Neural cell (in vitro differentiated cells): Measurements from ENCODE around the gene ALK. TPM values are rescaled to one million over a fixed set of nuclear protein-coding genes. Genes with fewer than 3 reads are reported as not detected.

Experiments used
- H2AFZ ChIP-seq: fragments of 200-600, 300-800 bp; sonication (generic), shearing (Covaris generic); 2 replicates; pipeline ENCODE4 v1.6.0; 2014; ENCODE audit warnings: low read depth, mild to moderate bottlenecking, antibody characterized with exemption, low read length, moderate library complexity
- H3F3A ChIP-seq: fragments of 200-600 bp; shearing (Covaris generic); 2 replicates; pipeline ENCODE4 v1.6.1; 2016; ENCODE audit warnings: mild to moderate bottlenecking, moderate library complexity, mixed read lengths, antibody characterized with exemption, low read length; ENCODE audit not compliant: insufficient read depth, poor library complexity, severe bottlenecking
- H3K27ac ChIP-seq: fragments of 200-600, 300-800 bp; sonication (generic), shearing (Covaris generic); 2 replicates; pipeline ENCODE4 v1.5.1; 2014; ENCODE audit warnings: mild to moderate bottlenecking, low read length, moderate library complexity
- H3K27me3 ChIP-seq: fragments of 300-800, 200-600 bp; sonication (generic), shearing (Covaris generic); 2 replicates; pipeline ENCODE4 v1.6.0; 2014; ENCODE audit warnings: mild to moderate bottlenecking, low read depth, low read length, moderate library complexity; ENCODE audit not compliant: insufficient read depth
- H3K36me3 ChIP-seq: fragments of 300-800, 200-600 bp; sonication (generic), shearing (Covaris generic); 2 replicates; pipeline ENCODE4 v1.5.1; 2014; ENCODE audit warnings: mild to moderate bottlenecking, antibody characterized with exemption, low read length, moderate library complexity; ENCODE audit not compliant: insufficient read depth
- H3K4me2 ChIP-seq: fragments of 300-800, 200-600 bp; sonication (generic), shearing (Covaris generic); 2 replicates; pipeline ENCODE4 v1.6.0; 2014; ENCODE audit warnings: mild to moderate bottlenecking, low read length
- H3K4me3 ChIP-seq: fragments of 300-800, 200-600 bp; sonication (generic), shearing (Covaris generic); 2 replicates; pipeline ENCODE4 v1.5.1; 2014; ENCODE audit warnings: mild to moderate bottlenecking, low read length, moderate library complexity
- H3K79me2 ChIP-seq: fragments of 200-600 bp; shearing (Covaris generic); replicated peaks from 2 replicates; pipeline ENCODE4 v1.6.0; 2014; ENCODE audit warnings: mild to moderate bottlenecking, low read length, moderate library complexity; ENCODE audit not compliant: insufficient read depth
- H3K9ac ChIP-seq: fragments of 300-800, 200-600 bp; sonication (generic), shearing (Covaris generic); 2 replicates; pipeline ENCODE4 v1.6.1; 2016; ENCODE audit warnings: mild to moderate bottlenecking, low read length, mixed read lengths
- H3K9me2 ChIP-seq: fragments of 200-600 bp; shearing (Covaris generic); 2 replicates; pipeline ENCODE4 v1.6.1; 2016; ENCODE audit warnings: mild to moderate bottlenecking, low read length, mixed read lengths; ENCODE audit not compliant: insufficient read depth
- H3K9me3 ChIP-seq: fragments of 200-600, 300-800 bp; sonication (generic), shearing (Covaris generic); 2 replicates; pipeline ENCODE4 v1.6.1; 2016; ENCODE audit warnings: mild to moderate bottlenecking, mixed run types, low read length, moderate library complexity, mixed read lengths
- H4K20me1 ChIP-seq: fragments of 200-600 bp; shearing (Covaris generic); 2 replicates; pipeline ENCODE4 v1.6.1; 2016; ENCODE audit warnings: mild to moderate bottlenecking, mixed run types; ENCODE audit not compliant: insufficient read depth
- EP300 ChIP-seq: fragments of 450-650 bp; conservative IDR thresholded peaks from 2 replicates; pipeline ENCODE4 v1.6.1; 2014; ENCODE audit warnings: antibody characterized with exemption, mild to moderate bottlenecking, moderate library complexity; ENCODE audit not compliant: poor library complexity, severe bottlenecking
- EZH2 ChIP-seq: fragments of 200-600, 300-800 bp; shearing (Covaris generic), sonication (generic); IDR thresholded peaks from 2 replicates; pipeline ENCODE4 v1.6.1; 2014; ENCODE audit warnings: antibody characterized with exemption, low read length, borderline replicate concordance, mild to moderate bottlenecking; ENCODE audit not compliant: insufficient read depth, poor library complexity, severe bottlenecking
- MXI1 ChIP-seq: fragments of 450-650 bp; conservative IDR thresholded peaks from 2 replicates; pipeline ENCODE4 v1.6.1; 2014; ENCODE audit warnings: antibody characterized with exemption, mild to moderate bottlenecking; ENCODE audit not compliant: poor library complexity, severe bottlenecking
- POLR2AphosphoS5 ChIP-seq: IDR thresholded peaks from 2 replicates; pipeline ENCODE4 v1.6.1; 2012
- RAD21 ChIP-seq: fragments of 450-650 bp; conservative IDR thresholded peaks from 2 replicates; pipeline ENCODE4 v1.6.1; 2014; ENCODE audit warnings: antibody characterized with exemption, mild to moderate bottlenecking, moderate library complexity
- SMC3 ChIP-seq: fragments of 450-650 bp; conservative IDR thresholded peaks from 2 replicates; pipeline ENCODE4 v1.6.1; 2014; ENCODE audit warnings: antibody characterized with exemption, mild to moderate bottlenecking, moderate library complexity; ENCODE audit not compliant: poor library complexity
- TAF1 ChIP-seq: IDR thresholded peaks from 2 replicates; pipeline ENCODE4 v1.6.1; 2012; ENCODE audit warnings: low read depth
- polyA plus RNA-seq: library from polyadenylated mRNA; depleted of rRNA; stranded (reverse); fragments of >200 nt; gene quantifications from 2 replicates; pipeline ENCODE4 v1.2.3, GENCODE V29; 2014
- TF ChIP-seq, protein P1 (sequence below): IDR thresholded peaks from 2 replicates; pipeline ENCODE4 v1.6.1; 2012; ENCODE audit warnings: borderline replicate concordance
- TF ChIP-seq, protein P2 (sequence below): fragments of 450-650 bp; IDR thresholded peaks from 2 replicates; pipeline ENCODE4 v1.5.1; 2014; ENCODE audit warnings: antibody characterized with exemption, mild to moderate bottlenecking, moderate library complexity; ENCODE audit not compliant: poor library complexity, severe bottlenecking

ALK gene
- polyA plus RNA-seq, 1 donor from 2014 or later = 7.1 TPM

DNA sequence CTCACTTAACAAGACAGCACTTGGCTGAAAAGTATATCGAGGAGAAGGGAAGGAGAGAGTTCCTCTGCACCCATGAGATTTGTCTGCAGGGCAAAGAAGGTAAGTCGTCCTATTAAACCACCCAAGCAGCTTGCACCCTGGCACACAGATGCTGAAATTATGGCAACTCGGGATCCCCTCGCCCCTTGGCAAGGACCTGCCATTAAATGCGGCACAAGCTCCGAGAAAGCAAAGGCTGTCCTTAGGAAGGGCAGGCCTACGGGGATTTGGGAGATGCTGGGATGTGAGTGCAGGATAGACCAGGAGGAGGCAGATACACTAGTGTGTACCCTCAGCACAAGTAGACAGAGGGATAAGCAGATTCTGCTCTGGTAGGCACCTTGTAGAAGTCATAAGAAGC is 191.5 kb downstream of the ALK start (continued):
- TF ChIP-seq, protein P1, sequence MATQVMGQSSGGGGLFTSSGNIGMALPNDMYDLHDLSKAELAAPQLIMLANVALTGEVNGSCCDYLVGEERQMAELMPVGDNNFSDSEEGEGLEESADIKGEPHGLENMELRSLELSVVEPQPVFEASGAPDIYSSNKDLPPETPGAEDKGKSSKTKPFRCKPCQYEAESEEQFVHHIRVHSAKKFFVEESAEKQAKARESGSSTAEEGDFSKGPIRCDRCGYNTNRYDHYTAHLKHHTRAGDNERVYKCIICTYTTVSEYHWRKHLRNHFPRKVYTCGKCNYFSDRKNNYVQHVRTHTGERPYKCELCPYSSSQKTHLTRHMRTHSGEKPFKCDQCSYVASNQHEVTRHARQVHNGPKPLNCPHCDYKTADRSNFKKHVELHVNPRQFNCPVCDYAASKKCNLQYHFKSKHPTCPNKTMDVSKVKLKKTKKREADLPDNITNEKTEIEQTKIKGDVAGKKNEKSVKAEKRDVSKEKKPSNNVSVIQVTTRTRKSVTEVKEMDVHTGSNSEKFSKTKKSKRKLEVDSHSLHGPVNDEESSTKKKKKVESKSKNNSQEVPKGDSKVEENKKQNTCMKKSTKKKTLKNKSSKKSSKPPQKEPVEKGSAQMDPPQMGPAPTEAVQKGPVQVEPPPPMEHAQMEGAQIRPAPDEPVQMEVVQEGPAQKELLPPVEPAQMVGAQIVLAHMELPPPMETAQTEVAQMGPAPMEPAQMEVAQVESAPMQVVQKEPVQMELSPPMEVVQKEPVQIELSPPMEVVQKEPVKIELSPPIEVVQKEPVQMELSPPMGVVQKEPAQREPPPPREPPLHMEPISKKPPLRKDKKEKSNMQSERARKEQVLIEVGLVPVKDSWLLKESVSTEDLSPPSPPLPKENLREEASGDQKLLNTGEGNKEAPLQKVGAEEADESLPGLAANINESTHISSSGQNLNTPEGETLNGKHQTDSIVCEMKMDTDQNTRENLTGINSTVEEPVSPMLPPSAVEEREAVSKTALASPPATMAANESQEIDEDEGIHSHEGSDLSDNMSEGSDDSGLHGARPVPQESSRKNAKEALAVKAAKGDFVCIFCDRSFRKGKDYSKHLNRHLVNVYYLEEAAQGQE = no peak

DNA sequence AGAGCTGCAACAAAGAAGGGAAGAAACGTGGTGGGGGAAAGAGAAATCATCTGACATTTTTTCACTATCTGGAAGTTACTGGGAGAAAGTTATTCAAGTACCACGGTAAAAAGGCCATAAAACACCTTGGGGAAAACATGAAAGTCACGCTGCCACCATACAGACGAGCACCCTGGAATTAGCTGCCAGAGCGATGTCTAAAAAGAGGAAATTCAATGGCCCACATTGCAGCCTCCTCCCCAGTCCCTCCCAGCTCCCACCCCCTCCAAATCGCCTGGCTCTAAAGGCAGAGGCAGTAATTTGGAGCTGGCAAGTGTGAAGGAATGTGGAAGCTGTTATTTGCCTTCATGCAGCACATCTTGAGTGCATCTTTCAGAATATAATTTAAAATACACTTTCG is 192.0 kb downstream of the ALK start:
- Histone ChIP-seq H3K4me3 (no peak overlapping the region), H3K9me2 (no peaks in the 10 kb centered on the region), H2AFZ (no peak overlapping the region), H3K27ac (no peak overlapping the region), H3K36me3 (no peaks in the 10 kb centered on the region), H3F3A (no peaks in the 10 kb centered on the region), H3K79me2 (no peaks in the 10 kb centered on the region), H3K9me3 (no peaks in the 10 kb centered on the region), H3K4me2 (no peak overlapping the region), H3K27me3 (no peaks in the 10 kb centered on the region), H3K9ac (no peak overlapping the region), H4K20me1 (no peaks in the 10 kb centered on the region)
- TF ChIP-seq, protein P2, sequence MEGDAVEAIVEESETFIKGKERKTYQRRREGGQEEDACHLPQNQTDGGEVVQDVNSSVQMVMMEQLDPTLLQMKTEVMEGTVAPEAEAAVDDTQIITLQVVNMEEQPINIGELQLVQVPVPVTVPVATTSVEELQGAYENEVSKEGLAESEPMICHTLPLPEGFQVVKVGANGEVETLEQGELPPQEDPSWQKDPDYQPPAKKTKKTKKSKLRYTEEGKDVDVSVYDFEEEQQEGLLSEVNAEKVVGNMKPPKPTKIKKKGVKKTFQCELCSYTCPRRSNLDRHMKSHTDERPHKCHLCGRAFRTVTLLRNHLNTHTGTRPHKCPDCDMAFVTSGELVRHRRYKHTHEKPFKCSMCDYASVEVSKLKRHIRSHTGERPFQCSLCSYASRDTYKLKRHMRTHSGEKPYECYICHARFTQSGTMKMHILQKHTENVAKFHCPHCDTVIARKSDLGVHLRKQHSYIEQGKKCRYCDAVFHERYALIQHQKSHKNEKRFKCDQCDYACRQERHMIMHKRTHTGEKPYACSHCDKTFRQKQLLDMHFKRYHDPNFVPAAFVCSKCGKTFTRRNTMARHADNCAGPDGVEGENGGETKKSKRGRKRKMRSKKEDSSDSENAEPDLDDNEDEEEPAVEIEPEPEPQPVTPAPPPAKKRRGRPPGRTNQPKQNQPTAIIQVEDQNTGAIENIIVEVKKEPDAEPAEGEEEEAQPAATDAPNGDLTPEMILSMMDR = no peak
- TF ChIP-seq EZH2 (no peak), EP300 (no peak)

DNA sequence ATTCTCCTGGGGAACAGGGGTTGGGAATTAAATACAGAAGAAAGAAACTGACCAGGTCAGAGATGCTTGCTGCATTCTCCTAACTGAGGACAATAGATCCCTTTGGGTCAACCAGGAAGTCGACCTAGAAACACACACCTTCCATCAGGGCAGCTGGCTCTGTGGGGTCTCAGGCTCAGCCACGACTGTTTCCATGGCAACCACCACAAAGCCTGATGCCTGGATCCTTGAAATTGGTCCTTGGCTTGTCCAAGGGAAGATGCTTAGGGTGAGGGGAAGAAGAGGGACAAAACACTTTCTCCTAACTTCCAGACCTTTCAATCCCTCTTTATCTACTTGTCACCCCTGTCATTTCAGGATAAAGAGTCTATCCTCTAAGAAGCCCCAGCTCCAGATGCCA is 194.4 kb downstream of the ALK start:
- H3K4me3 ChIP-seq = no peak overlapping the region
- no peaks in the 10 kb centered on the region for H4K20me1 ChIP-seq
- TF ChIP-seq SMC3 = no peak
- TF ChIP-seq, protein P1 = no peak
- TF ChIP-seq, protein P2 = no peak
- TF ChIP-seq RAD21 = no peak
- no peak for TF ChIP-seq POLR2AphosphoS5
- no peak for TF ChIP-seq MXI1
- no peak for TF ChIP-seq EZH2
- no peak for TF ChIP-seq TAF1
- TF ChIP-seq EP300 = no peak
- H3K9me3 ChIP-seq = no peaks in the 10 kb centered on the region
- no peak overlapping the region for H3K27ac ChIP-seq
- H3F3A ChIP-seq = no peaks in the 10 kb centered on the region
- no peaks in the 10 kb centered on the region for H3K36me3 ChIP-seq
- no peaks in the 10 kb centered on the region for H3K27me3 ChIP-seq
- no peaks in the 10 kb centered on the region for H3K79me2 ChIP-seq
- no peak overlapping the region for H2AFZ ChIP-seq
- H3K9me2 ChIP-seq = no peaks in the 10 kb centered on the region
- no peak overlapping the region for H3K4me2 ChIP-seq
- no peak overlapping the region for H3K9ac ChIP-seq
